HG03095 (cell line): ENCODE measurements around the gene TUT4.

Experiments used
- ATAC-seq: cut with Tn5 transposase; IDR thresholded peaks from one replicate; pipeline ENCODE4 v1.9.1; 2021; ENCODE audit warnings: moderate library complexity; ENCODE audit not compliant: unreplicated experiment

Gene TUT4

GRCh38 chr1:52473039-52473438, 79.9 kb downstream of the TUT4 start:
- no peak for ATAC-seq

DNA sequence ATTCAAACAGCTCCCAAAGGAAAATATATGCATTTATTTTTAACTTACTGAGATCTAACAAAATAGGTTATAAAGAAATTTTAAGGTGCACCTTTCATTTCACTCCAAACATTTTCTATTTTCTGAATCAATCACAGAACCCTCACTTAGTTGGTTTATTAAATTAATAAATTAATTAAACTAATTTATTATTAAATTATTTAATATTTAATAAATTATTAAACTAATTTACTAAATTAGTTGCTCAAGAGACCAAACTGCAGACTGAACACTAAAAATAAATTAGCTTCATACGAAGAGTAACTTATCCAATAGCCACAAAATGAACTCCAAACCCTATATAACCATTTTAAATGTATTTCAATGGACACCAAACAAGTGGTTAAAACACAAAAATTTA, 80.5 kb downstream of the TUT4 start:
- ATAC-seq: no peak

DNA sequence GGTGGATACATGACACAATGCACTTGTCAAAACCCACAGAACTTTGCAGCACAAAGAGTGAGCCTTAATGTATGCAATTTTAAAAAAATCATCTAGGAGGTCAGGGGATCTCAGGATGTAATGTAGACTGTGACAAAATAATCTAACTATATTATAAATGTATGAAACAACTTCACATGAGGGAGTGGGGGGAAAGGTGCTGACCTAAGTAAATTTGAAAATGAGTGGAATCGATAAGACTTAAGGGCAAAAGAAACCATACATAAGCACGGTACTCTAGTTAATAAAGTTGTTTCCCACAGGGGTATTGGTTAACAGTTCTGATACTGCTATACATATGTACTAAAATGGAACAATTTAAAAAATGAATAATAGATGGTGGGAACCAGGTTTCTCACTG, 83.8 kb downstream of the TUT4 start:
- ATAC-seq: no peak

DNA sequence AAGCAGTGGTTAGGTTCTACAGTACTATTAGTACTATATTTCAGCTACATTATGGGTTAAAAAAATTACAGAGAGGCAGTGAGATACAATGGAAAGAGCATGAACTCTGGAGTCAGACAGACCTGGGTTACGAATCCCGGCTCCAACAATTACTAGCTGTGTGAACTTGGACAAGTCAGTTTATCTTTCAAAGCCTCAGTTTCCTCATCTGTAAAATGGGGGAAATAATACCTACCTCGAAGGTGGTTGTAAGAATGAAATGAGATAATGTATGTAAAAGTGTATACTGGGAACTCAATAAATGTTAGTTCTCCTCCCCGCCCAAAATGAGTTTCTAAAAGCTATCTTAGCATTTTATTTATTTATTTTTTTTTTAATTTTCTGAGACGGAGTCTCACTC, 89.0 kb downstream of the TUT4 start:
- no peak for ATAC-seq

DNA sequence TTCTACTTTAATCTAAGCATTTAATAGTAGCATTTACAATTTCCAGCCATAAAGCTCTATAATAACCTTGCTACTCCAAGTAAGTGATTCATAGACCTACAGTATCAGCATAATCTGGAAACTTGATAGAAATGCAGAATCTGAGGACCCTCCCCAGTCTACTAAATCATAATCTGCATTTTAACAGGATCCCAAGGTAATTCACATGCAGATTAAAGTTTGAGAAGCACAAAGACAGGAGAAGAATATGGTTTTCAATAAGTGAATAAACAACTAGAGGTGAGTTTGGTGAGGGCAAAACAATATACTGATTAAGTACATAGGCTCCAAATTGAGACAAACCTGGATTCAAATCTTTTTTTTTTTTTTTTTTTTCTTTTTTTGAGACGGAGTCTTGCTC, 91.1 kb downstream of the TUT4 start:
- no peak for ATAC-seq

- ATAC-seq: no peak
Measured at GRCh38 chr1:52460694-52461093, 92.2 kb downstream of the TUT4 start.

DNA sequence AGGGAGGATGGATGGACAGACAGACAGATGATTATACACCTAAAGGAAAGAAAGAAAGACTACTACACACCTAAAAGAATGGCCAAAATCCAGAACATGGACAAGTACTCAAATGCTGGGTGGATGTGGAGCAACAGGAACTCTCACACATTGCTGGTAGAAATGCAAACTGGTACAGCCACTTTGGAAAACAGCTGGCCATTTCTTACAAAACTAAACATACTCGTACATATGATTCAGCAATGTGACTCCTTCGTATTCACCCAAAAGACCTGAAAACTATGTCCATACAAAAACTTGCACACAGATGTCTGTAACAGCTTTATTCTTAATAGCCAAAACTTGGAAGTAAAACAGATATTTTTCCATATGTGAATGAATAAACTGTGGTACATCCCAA, 97.2 kb downstream of the TUT4 start:
- no peak for ATAC-seq

DNA sequence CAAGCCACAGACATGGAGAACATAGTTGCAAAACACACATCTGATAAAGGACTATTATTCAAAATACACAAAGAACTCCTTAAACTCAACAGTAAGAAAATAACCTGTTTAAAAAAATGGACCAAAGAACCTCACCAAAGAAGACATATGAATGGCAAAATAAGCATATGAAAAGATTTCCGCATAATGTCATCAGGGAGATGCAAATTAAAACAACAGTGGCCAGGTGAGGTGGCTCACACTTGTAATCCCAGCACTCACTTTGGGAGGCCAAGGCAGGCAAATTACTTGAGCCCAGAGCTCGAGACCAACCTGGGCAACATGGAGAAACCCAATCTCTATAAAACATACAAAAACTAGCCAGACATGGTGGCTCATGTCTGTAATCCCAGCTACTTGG, 98.1 kb downstream of the TUT4 start:
- no peak for ATAC-seq

DNA sequence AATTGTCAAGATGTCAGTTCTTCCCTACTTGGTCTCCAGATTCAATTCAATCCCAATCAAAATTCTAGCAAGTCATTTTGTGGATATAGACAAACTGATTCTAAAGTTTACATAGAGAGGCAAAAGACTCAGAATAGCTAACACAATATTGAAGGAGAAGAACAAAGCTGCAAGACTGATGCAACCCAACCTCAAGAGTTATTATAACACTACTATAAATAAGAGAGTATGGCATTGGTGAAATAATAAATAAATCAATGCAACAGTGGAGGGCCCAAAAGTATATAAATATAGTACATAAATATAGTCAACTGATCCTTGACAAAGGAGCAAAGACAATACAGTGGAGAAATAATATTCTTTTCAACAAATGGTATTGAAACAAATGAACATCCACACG, 98.8 kb downstream of the TUT4 start:
- ATAC-seq: no peak

- ATAC-seq: no peak
Measured at GRCh38 chr1:52444463-52444862, 108.4 kb downstream of the TUT4 start.

DNA sequence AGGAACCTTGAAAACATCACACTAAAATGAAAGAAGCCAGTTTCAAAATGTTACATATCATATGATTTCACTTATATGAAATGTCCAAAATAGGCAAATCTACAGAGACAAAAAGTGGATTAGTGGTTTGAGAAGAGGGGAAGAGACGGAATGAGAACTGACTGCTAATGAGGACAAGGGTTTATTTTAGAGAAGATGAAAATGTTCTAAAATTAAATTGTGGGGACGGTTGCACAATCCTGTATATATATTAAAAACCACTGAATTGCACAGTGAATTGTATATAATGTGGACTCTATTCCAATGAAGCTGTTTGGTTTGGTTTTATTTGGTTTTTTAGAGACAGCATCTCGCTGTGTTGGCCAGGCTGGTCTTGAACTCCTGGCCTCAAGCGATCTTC, 112.9 kb downstream of the TUT4 start:
- ATAC-seq: no peak

- no peak for ATAC-seq
Measured at GRCh38 chr1:52436817-52437216, 116.1 kb downstream of the TUT4 start.

- no peak for ATAC-seq
Measured at GRCh38 chr1:52435650-52436049, 117.2 kb downstream of the TUT4 start.

GRCh38 chr1:52435211-52435610, 117.7 kb downstream of the TUT4 start:
- no peak for ATAC-seq

DNA sequence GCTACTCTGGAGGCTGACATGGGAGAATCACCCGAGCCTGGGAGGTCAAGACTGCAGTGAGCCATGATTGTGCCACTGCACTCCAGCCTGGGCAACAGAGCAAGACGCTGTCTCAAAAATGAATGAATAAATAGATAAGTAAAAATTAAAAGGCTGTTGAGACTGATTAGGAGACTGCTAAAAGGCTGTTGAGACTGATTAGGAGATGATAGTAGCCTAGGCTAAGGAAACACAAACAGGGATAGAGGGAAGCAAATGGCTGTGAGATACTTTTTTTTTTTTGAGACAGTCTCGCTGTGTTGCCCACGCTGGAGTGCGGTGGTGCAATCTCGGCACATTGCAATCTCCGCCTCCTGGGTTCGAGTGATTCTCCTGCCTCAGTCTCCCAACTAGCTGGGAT, 120.1 kb downstream of the TUT4 start:
- no peak for ATAC-seq

GRCh38 chr1:52427152-52427551, 125.7 kb downstream of the TUT4 start:
- ATAC-seq: no peak

- ATAC-seq: no peak
Measured at GRCh38 chr1:52426371-52426770, 126.5 kb downstream of the TUT4 start.

GRCh38 chr1:52424813-52425212, 128.1 kb downstream of the TUT4 start:
- no peak for ATAC-seq

DNA sequence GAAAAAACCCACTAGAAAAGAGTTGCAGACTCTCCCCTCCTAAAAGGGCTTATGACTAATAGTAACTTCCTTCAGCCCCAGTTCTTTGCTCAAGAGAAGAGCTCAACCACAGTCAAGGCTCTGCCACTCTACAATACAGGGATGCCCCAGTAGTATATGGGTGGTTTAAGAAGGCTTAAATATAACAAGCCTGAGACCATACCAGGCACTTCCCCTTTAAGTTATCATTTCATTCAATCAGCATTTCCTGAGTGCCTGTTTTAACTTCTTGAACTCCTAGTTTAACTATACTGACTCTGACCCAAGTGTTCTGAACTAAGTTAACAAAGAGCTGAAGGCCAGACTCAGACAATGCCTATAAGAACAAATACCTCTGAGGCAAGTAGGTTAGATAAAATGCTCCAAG, 128.7 kb downstream of the TUT4 start:
- no peak for ATAC-seq

GRCh38 chr1:52423771-52424170, 129.1 kb downstream of the TUT4 start:
- no peak for ATAC-seq

DNA sequence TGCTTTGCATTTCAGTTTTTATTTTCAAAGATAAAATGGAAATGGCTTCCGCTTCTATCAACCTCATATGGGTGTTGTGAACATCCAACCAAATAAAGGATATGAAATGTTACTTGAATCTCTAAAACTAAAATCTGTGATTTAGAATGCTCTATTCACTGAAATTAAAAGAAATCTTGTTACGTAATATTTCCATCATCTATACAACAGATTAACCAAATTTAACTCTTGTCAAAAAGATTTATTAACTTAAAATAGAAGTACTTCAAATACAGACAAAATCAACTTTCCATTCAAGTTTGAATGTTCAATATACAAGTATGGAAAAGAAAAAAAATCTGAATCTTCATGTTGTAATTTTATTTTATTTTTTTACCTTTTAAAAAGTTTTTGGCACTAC, 129.8 kb downstream of the TUT4 start:
- ATAC-seq: no peak

- no peak for ATAC-seq
Measured at GRCh38 chr1:52420713-52421112, 132.2 kb downstream of the TUT4 start.

GRCh38 chr1:52416811-52417210, 136.1 kb downstream of the TUT4 start:
- no peak for ATAC-seq

DNA sequence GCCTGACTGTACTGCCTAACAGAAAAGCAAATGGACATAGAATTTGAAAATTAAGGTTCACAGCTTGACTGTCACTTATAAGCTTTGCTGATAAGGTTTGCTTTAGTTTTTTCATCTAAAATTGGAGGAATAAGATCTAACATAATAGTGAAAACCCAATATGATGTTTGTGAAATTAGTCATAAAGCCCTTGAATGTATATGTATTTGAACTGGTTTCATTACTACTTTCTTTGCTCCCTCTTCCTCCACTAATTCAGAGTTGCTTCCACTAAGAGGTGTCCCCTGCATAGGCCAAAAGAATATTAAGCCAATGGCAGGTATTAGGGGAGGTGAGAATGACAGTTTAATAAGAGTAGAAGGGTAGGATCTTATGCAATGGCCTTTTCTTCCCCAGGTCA, 137.9 kb downstream of the TUT4 start:
- no peak for ATAC-seq
